PC-3 (cell line): ENCODE results near the gene ACO2. TPM values are rescaled to one million over a fixed set of nuclear protein-coding genes. Genes with fewer than 3 reads are reported as not detected.

ENCODE experiments used
- ATAC-seq: fragments of 200-7000 bp; cut with Tn5 transposase; 2 replicates; pipeline ENCODE4 v1.9.1; 2020; ENCODE audit warnings: mild to moderate bottlenecking, moderate library complexity
- BruUV-seq: library from RNA; stranded (reverse); fragments of 400-500 nt; replicated peaks from 2 replicates; lab custom pipeline; 2021; lab: Mats Ljungman, UMichigan
- CTCF ChIA-PET: fragments of 300-600 bp; sonication (Branson Sonifier 250); formaldehyde crosslinking; loops from one replicate; lab custom pipeline; 2022; ENCODE audit warnings: antibody characterized with exemption; lab: Charles Lee
- POLR2A ChIA-PET: fragments of 300-600 bp; sonication (Branson Sonifier 250); formaldehyde crosslinking; loops from one replicate; lab custom pipeline; 2022; ENCODE audit warnings: antibody characterized with exemption; ENCODE audit not compliant: unreplicated experiment; lab: Charles Lee
- DNase-seq: peaks from one replicate; pipeline ENCODE4 v3.0.0-alpha.2; 2015
- H2AFZ ChIP-seq: fragments of 300-600 bp; sonication (generic); 2 replicates; pipeline ENCODE4 v1.6.0; 2016; ENCODE audit warnings: antibody characterized with exemption, low read length
- H3F3A ChIP-seq: fragments of 300-600 bp; sonication (generic); one replicate; pipeline ENCODE4 v1.6.0; 2017; ENCODE audit warnings: antibody characterized with exemption, low read length, control low read depth, mild to moderate bottlenecking; ENCODE audit not compliant: unreplicated experiment
- H3K27ac ChIP-seq: fragments of 300-600 bp; sonication (generic); 2 replicates; pipeline ENCODE4 v1.5.1; 2016; ENCODE audit warnings: mild to moderate bottlenecking, low read length
- H3K27me3 ChIP-seq: fragments of 300-600 bp; sonication (generic); 2 replicates; pipeline ENCODE4 v1.6.1; 2016; ENCODE audit warnings: low read length, mixed read lengths
- H3K36me3 ChIP-seq: fragments of 300-600 bp; sonication (generic); 2 replicates; pipeline ENCODE4 v1.6.1; 2016; ENCODE audit warnings: low read depth, mixed run types, low read length, mixed read lengths
- H3K4me1 ChIP-seq: fragments of 300-600 bp; sonication (generic); 2 replicates; pipeline ENCODE4 v1.5.1; 2016; ENCODE audit warnings: low read length; ENCODE audit not compliant: insufficient read depth
- H3K4me2 ChIP-seq: fragments of 300-600 bp; sonication (generic); 2 replicates; pipeline ENCODE4 v1.6.0; 2016; ENCODE audit warnings: low read length
- H3K4me3 ChIP-seq: fragments of 300-600 bp; sonication (generic); 2 replicates; pipeline ENCODE4 v1.5.1; 2016; ENCODE audit warnings: mild to moderate bottlenecking, low read length, mixed read lengths
- H3K79me2 ChIP-seq: fragments of 300-600 bp; sonication (generic); 2 replicates; pipeline ENCODE4 v1.6.1; 2017; ENCODE audit warnings: low read length, mixed read lengths
- H3K9ac ChIP-seq: fragments of 300-600 bp; sonication (generic); 2 replicates; pipeline ENCODE4 v1.6.0; 2016; ENCODE audit warnings: mild to moderate bottlenecking, low read length
- H3K9me2 ChIP-seq: fragments of 300-600 bp; sonication (generic); replicated peaks from 2 replicates; pipeline ENCODE4 v1.6.1; 2016; ENCODE audit warnings: mixed run types, low read length, mixed read lengths
- H3K9me3 ChIP-seq: fragments of 300-600 bp; sonication (generic); 2 replicates; pipeline ENCODE4 v1.6.1; 2016; ENCODE audit warnings: low read length, mixed read lengths
- H4K20me1 ChIP-seq: fragments of 300-600 bp; sonication (generic); 2 replicates; pipeline ENCODE4 v1.6.1; 2016; ENCODE audit warnings: low read length, mixed read lengths
- EZH2 ChIP-seq: fragments of 300-600 bp; sonication (generic); IDR thresholded peaks from one replicate; pipeline ENCODE4 v1.6.1; 2017; ENCODE audit warnings: antibody characterized with exemption, mild to moderate bottlenecking, low read length; ENCODE audit not compliant: unreplicated experiment
- EZH2phosphoT487 ChIP-seq: fragments of 300-600 bp; sonication (generic); IDR thresholded peaks from 2 replicates; pipeline ENCODE4 v1.6.1; 2018; ENCODE audit warnings: mild to moderate bottlenecking, antibody characterized with exemption, low read length, borderline replicate concordance
- intact Hi-C: fragments of 100-400 bp; cut with micrococcal nuclease; formaldehyde crosslinking; loops from 2 replicates; pipeline ENCODE4 v1.9.0; 2023
- total RNA-seq: library from RNA; depleted of rRNA; stranded (reverse); fragments of >200 nt; gene quantifications from 2 replicates; pipeline ENCODE4 v1.2.3, GENCODE V29; 2014
- TF ChIP-seq, protein P1 (sequence below): fragments of 300-600 bp; sonication (generic); conservative IDR thresholded peaks from 2 replicates; pipeline ENCODE4 v1.5.1; 2017; ENCODE audit warnings: antibody characterized with exemption, low read depth, mild to moderate bottlenecking, low read length

The ACO2 gene
- total RNA-seq, 1 experiment from 2014 or later: 130 TPM

DNA sequence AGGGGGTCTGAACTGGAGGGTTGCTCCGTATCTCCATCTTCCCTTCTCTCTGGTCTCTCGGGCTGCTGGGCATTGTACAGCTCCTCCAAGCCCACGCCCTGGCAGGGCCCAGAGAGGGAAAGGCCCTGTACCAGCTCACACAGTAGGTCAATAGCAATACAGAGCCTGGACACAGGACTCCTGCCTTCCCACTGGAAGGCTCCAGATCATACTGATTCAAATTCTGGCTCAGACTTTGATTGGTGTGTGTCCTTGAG, 98.5 kb downstream of the ACO2 start:
- ChIA-PET POLR2A (no interaction called here), CTCF (no interaction called here)
- Histone ChIP-seq H3K36me3 (no peaks in the 10 kb centered on the region), H3K9me2 (no peaks in the 10 kb centered on the region), H4K20me1 (no peaks in the 10 kb centered on the region), H3K9me3 (no peaks in the 10 kb centered on the region), H2AFZ (no peak overlapping the region), H3K79me2 (no peaks in the 10 kb centered on the region), H3K4me2 (no peak overlapping the region), H3K4me3 (no peak overlapping the region), H3K4me1 (peaks cover 26% of the 10 kb centered on the region), H3F3A (no peaks in the 10 kb centered on the region), H3K9ac (no peak overlapping the region), H3K27ac (no peak overlapping the region), H3K27me3 (no peaks in the 10 kb centered on the region)
- BruUV-seq: no TSS peak
- TF ChIP-seq EZH2 (no peak), EZH2phosphoT487 (no peak)
- TF ChIP-seq, protein P1, sequence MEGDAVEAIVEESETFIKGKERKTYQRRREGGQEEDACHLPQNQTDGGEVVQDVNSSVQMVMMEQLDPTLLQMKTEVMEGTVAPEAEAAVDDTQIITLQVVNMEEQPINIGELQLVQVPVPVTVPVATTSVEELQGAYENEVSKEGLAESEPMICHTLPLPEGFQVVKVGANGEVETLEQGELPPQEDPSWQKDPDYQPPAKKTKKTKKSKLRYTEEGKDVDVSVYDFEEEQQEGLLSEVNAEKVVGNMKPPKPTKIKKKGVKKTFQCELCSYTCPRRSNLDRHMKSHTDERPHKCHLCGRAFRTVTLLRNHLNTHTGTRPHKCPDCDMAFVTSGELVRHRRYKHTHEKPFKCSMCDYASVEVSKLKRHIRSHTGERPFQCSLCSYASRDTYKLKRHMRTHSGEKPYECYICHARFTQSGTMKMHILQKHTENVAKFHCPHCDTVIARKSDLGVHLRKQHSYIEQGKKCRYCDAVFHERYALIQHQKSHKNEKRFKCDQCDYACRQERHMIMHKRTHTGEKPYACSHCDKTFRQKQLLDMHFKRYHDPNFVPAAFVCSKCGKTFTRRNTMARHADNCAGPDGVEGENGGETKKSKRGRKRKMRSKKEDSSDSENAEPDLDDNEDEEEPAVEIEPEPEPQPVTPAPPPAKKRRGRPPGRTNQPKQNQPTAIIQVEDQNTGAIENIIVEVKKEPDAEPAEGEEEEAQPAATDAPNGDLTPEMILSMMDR: no peak
- DNase-seq (no peak), ATAC-seq (no peak)
- intact Hi-C loops: no loop called here

- H3K27me3 ChIP-seq: no peaks in the 10 kb centered on the region
- intact Hi-C loops: no loop called here
- H3K4me2 ChIP-seq: no peak overlapping the region
- no peak overlapping the region for H3K4me3 ChIP-seq
- ChIA-PET CTCF (no interaction called here), POLR2A (no interaction called here)
- ATAC-seq: no peak
- H3K36me3 ChIP-seq: no peaks in the 10 kb centered on the region
- no peak overlapping the region for H2AFZ ChIP-seq
- no peak overlapping the region for H3K27ac ChIP-seq
- no peak for DNase-seq
- TF ChIP-seq EZH2phosphoT487 (no peak), EZH2 (no peak)
- TF ChIP-seq, protein P1: no peak
- no peak overlapping the region for H3K9ac ChIP-seq
- no peaks in the 10 kb centered on the region for H3K9me2 ChIP-seq
- H3K4me1 ChIP-seq: peaks cover 15% of the 10 kb centered on the region; the same call in 1 of the 2 replicates
- H3F3A ChIP-seq: no peaks in the 10 kb centered on the region
- no peaks in the 10 kb centered on the region for H3K79me2 ChIP-seq
- H3K9me3 ChIP-seq: no peaks in the 10 kb centered on the region
- no peaks in the 10 kb centered on the region for H4K20me1 ChIP-seq
- no TSS peak for BruUV-seq
Observed at GRCh38 chr22:41568811-41569210, 99.9 kb downstream of the ACO2 start.

- Histone ChIP-seq H3K27me3 (no peaks in the 10 kb centered on the region), H3K4me1 (peaks cover 5% of the 10 kb centered on the region; the same call in 1 of the 2 replicates), H3K4me3 (no peak overlapping the region), H3K9me2 (no peaks in the 10 kb centered on the region), H2AFZ (no peak overlapping the region), H3K36me3 (no peaks in the 10 kb centered on the region), H3K9me3 (no peaks in the 10 kb centered on the region), H3F3A (no peaks in the 10 kb centered on the region), H3K79me2 (no peaks in the 10 kb centered on the region), H3K4me2 (no peak overlapping the region), H3K27ac (no peak overlapping the region), H3K9ac (no peak overlapping the region), H4K20me1 (no peaks in the 10 kb centered on the region)
- DNase-seq (no peak), ATAC-seq (no peak)
- BruUV-seq: no TSS peak
- TF ChIP-seq, protein P1: no peak
- TF ChIP-seq EZH2phosphoT487 (no peak), EZH2 (no peak)
- POLR2A ChIA-PET: no interaction called here
- CTCF ChIA-PET: no interaction called here
- intact Hi-C loops: no loop called here
Observed at GRCh38 chr22:41570221-41570620, 101.3 kb downstream of the ACO2 start.
